Hepatocyte (in vitro differentiated cells): ENCODE measurements around the gene ZFPM1.

Experiments used
- CTCF ChIP-seq: fragments of 200-600 bp; sonication (generic); IDR thresholded peaks from 2 replicates; pipeline ENCODE4 v1.5.1; 2016; ENCODE audit warnings: antibody characterized with exemption, mild to moderate bottlenecking; ENCODE audit not compliant: poor library complexity
- EZH2 ChIP-seq: fragments of 200-600 bp; sonication (generic); IDR thresholded peaks from 2 replicates; pipeline ENCODE4 v1.6.1; 2016; ENCODE audit warnings: antibody characterized with exemption, mild to moderate bottlenecking, borderline replicate concordance
- EZH2phosphoT487 ChIP-seq: fragments of 200-600 bp; sonication (generic); IDR thresholded peaks from one replicate; pipeline ENCODE4 v1.6.1; 2018; ENCODE audit warnings: antibody characterized with exemption, mild to moderate bottlenecking, low read depth, moderate library complexity; ENCODE audit not compliant: unreplicated experiment, severe bottlenecking

GRCh38 chr16:88430524-88431446 lies 22.3 kb upstream of the ZFPM1 start:
- TF ChIP-seq CTCF (no peak), EZH2 (no peak), EZH2phosphoT487 (no peak)
